T-helper 2 cell treated with Interferon-gamma antibody and Interleukin-4, amounts not matched to agents 5 μg/mL and 100 μg/mL, for 36 hours (primary cell): Measurements from ENCODE around the gene HMCN2.

ENCODE experiments used
- DNase-seq: peaks from one replicate; pipeline ENCODE4 v3.0.0; 2021; ENCODE audit warnings: low spot score
- H3K27ac Mint-ChIP-seq: one replicate; pipeline ENCODE4 v1.8.0; 2021; ENCODE audit warnings: mild to moderate bottlenecking, mixed read lengths
- H3K27me3 Mint-ChIP-seq: one replicate; pipeline ENCODE4 v1.8.0; 2021; ENCODE audit warnings: low read depth, mixed read lengths
- H3K36me3 Mint-ChIP-seq: one replicate; pipeline ENCODE4 v1.8.0; 2021; ENCODE audit warnings: low read depth, mixed read lengths
- H3K4me1 Mint-ChIP-seq: one replicate; pipeline ENCODE4 v1.8.0; 2021; ENCODE audit warnings: low read depth, mixed read lengths
- H3K4me3 Mint-ChIP-seq: one replicate; pipeline ENCODE4 v1.8.0; 2022; ENCODE audit warnings: mild to moderate bottlenecking, moderate library complexity, mixed read lengths
- H3K9me3 Mint-ChIP-seq: one replicate; pipeline ENCODE4 v1.8.0; 2021; ENCODE audit warnings: mixed read lengths

Gene HMCN2

GRCh38 chr9:130309689-130310455 lies 44.3 kb downstream of the HMCN2 start:
- Mint-ChIP-seq H3K4me3 (no peak overlapping the region), H3K36me3 (no peaks in the 10 kb centered on the region), H3K27me3 (no peaks in the 10 kb centered on the region), H3K4me1 (no peaks in the 10 kb centered on the region), H3K9me3 (no peaks in the 10 kb centered on the region), H3K27ac (no peak overlapping the region)
- no peak for DNase-seq

DNA sequence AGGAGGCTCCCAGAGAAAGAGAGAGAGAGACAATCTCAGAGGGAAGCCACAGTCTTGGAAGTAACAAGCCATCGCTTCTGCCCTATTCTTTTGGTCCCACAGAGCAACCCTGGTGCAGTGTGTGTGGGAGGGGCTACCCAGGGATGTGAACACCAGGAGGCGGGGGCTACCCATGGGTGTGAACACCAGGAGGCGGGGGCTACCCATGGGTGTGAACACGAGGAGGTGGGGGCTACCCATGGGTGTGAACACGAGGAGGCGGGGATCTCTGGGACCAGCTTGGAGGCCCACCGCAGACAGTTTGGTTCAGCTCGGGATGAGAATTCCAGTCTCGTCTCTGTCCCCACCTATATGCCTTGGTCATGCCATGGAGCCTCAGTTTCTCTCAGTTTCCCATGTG lies 44.9 kb downstream of the HMCN2 start:
- H3K9me3 Mint-ChIP-seq, result no peaks in the 10 kb centered on the region
- H3K4me1 Mint-ChIP-seq, result no peaks in the 10 kb centered on the region
- DNase-seq, result no peak
- H3K27ac Mint-ChIP-seq, result no peak overlapping the region
- H3K36me3 Mint-ChIP-seq, result no peaks in the 10 kb centered on the region
- no peaks in the 10 kb centered on the region for H3K27me3 Mint-ChIP-seq
- no peak overlapping the region for H3K4me3 Mint-ChIP-seq

GRCh38 chr9:130311003-130311402 lies 45.4 kb downstream of the HMCN2 start:
- no peaks in the 10 kb centered on the region for H3K4me1 Mint-ChIP-seq
- no peaks in the 10 kb centered on the region for H3K9me3 Mint-ChIP-seq
- H3K4me3 Mint-ChIP-seq, result no peak overlapping the region
- no peaks in the 10 kb centered on the region for H3K36me3 Mint-ChIP-seq
- H3K27ac Mint-ChIP-seq, result no peak overlapping the region
- H3K27me3 Mint-ChIP-seq, result no peaks in the 10 kb centered on the region
- DNase-seq, result no peak

GRCh38 chr9:130311408-130312140 lies 46.0 kb downstream of the HMCN2 start:
- no peak overlapping the region for H3K27ac Mint-ChIP-seq
- no peaks in the 10 kb centered on the region for H3K36me3 Mint-ChIP-seq
- no peaks in the 10 kb centered on the region for H3K9me3 Mint-ChIP-seq
- no peak for DNase-seq
- no peaks in the 10 kb centered on the region for H3K4me1 Mint-ChIP-seq
- no peak overlapping the region for H3K4me3 Mint-ChIP-seq
- H3K27me3 Mint-ChIP-seq, result no peaks in the 10 kb centered on the region

DNA sequence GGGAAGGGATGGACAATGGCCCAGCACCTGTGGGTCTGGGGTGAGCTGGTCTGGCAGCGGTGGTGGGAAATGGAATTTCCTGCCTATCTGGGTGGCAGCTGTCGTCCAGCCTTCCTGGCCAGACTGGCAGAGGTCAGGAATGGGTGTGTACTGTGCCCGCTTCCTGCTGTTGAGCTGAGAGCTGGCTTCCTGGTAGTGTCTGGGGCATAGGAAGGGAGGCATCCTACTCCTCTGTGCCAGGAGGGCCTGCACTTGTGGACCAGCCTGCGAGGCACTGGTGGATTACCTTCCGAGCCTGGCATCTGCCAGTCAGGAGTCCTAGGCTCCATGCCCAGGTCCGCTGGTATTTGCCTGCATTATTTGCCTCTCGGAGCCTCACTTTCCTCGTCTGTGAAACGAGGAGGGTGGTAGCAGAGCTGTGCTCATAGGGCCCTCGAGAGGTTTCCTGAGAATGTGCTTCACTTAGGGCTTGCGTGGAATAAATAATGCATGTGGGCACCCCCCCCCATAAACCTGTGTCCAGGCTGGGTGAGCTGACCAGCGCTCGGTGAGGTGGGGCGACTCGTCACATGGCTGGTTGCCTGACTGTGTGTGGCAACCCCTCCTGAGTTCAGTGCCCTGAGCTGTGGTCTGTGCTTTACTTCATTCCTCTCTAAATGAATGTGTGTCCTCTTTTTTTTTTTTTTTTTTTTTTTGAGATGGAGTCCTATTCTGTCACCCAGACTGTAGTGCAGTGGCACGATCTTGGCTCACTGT lies 47.7 kb downstream of the HMCN2 start:
- Mint-ChIP-seq H3K4me3 (no peak overlapping the region), H3K36me3 (no peaks in the 10 kb centered on the region), H3K27ac (no peak overlapping the region), H3K9me3 (no peaks in the 10 kb centered on the region), H3K4me1 (no peaks in the 10 kb centered on the region), H3K27me3 (peaks cover 9% of the 10 kb centered on the region)
- DNase-seq, result no peak

GRCh38 chr9:130315446-130316226 lies 50.1 kb downstream of the HMCN2 start:
- no peak overlapping the region for H3K27ac Mint-ChIP-seq
- peaks cover 9% of the 10 kb centered on the region for H3K27me3 Mint-ChIP-seq
- H3K4me3 Mint-ChIP-seq, result no peak overlapping the region
- no peaks in the 10 kb centered on the region for H3K9me3 Mint-ChIP-seq
- no peaks in the 10 kb centered on the region for H3K36me3 Mint-ChIP-seq
- DNase-seq, result no peak
- H3K4me1 Mint-ChIP-seq, result no peaks in the 10 kb centered on the region

DNA sequence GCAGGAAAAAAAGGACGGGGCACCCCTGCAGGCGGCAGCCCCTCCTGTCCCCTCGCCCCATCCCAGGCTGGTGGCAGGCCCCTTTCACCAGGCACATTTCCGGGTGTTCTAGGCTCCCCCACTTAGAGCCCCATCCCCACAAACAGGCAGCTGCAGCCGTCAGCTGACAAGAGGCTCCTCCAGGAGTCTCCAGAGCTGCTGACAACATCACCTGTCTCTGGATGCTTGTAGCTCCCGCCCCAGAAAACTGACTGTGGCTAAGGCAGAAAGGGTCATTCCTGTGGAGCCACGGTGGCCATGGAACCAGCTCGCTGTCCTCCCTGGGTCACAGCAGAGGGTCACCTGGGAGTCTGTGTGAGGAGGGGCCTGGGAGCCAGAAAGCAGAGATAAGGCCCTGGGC lies 50.9 kb downstream of the HMCN2 start:
- no peaks in the 10 kb centered on the region for H3K9me3 Mint-ChIP-seq
- no peak for DNase-seq
- H3K27ac Mint-ChIP-seq, result no peak overlapping the region
- no peaks in the 10 kb centered on the region for H3K36me3 Mint-ChIP-seq
- peaks cover 12% of the 10 kb centered on the region for H3K27me3 Mint-ChIP-seq
- no peak overlapping the region for H3K4me3 Mint-ChIP-seq
- H3K4me1 Mint-ChIP-seq, result no peaks in the 10 kb centered on the region

DNA sequence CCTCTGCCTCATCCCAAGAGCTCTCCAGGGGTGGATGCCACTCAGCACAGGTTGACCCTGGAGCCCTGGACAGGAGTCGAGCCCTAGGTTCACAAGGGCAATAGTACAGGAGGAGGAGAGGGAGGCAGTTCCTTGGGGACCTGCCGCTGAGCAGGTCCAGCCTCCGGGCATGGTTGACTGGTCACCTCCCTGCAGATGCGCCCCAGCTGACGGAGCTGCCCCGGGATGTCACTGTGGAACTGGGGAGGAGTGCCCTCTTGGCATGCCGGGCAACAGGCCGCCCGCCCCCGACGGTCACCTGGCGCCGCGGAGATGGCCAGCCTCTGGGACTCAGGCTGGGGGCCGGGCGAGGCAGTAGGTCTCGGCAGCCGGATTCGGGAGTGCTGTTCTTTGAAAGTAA lies 53.7 kb downstream of the HMCN2 start:
- no peak for DNase-seq
- peaks cover 14% of the 10 kb centered on the region for H3K27me3 Mint-ChIP-seq
- no peak overlapping the region for H3K27ac Mint-ChIP-seq
- H3K9me3 Mint-ChIP-seq, result no peaks in the 10 kb centered on the region
- H3K4me1 Mint-ChIP-seq, result no peaks in the 10 kb centered on the region
- H3K4me3 Mint-ChIP-seq, result no peak overlapping the region
- no peaks in the 10 kb centered on the region for H3K36me3 Mint-ChIP-seq

GRCh38 chr9:130319944-130320712 lies 54.6 kb downstream of the HMCN2 start:
- H3K9me3 Mint-ChIP-seq, result no peaks in the 10 kb centered on the region
- H3K4me3 Mint-ChIP-seq, result no peak overlapping the region
- H3K4me1 Mint-ChIP-seq, result no peaks in the 10 kb centered on the region
- DNase-seq, result no peak
- no peak overlapping the region for H3K27ac Mint-ChIP-seq
- H3K27me3 Mint-ChIP-seq, result peaks cover 14% of the 10 kb centered on the region
- no peaks in the 10 kb centered on the region for H3K36me3 Mint-ChIP-seq

DNA sequence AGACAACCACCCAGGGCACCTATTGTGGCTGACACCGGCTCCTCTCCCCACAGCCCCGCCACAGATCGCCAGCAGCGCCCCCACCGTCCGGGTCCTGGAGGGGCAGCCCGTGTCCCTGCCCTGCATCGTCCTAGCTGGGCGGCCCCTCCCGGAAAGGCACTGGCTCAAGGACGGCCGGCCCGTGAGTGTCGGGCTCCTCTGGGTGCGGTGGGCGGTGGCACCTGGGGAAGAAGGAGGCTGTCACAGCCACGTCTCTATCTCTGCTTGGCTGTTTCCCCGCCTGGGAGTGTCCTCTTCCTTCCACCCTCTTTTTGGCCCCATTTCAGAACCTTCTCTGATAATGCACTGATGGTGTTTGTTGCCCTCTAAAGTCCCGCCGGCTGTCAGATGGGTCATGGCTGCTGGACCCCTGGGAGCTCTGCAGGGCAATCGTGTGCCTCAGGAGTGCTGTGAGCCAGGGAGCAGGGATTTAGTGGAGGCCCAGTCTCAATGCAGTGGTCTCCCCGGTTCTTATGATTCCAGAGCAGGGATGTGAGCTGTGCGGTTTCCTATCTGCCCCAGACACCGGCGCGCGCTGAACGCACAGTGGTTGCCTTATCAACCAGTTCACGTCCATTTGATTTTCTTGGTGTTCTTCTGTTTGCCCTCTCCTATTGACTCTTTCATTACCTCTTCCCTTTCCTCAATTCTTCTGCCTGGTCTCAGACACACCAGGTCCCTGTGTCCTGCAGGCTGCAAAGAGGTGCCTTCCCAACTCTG lies 55.3 kb downstream of the HMCN2 start:
- H3K9me3 Mint-ChIP-seq, result no peaks in the 10 kb centered on the region
- H3K4me3 Mint-ChIP-seq, result no peak overlapping the region
- no peaks in the 10 kb centered on the region for H3K4me1 Mint-ChIP-seq
- H3K36me3 Mint-ChIP-seq, result no peaks in the 10 kb centered on the region
- no peak overlapping the region for H3K27ac Mint-ChIP-seq
- no peak for DNase-seq
- H3K27me3 Mint-ChIP-seq, result peaks cover 14% of the 10 kb centered on the region

- Mint-ChIP-seq H3K27ac (no peak overlapping the region), H3K4me3 (no peak overlapping the region), H3K36me3 (no peaks in the 10 kb centered on the region), H3K27me3 (peaks cover 15% of the 10 kb centered on the region), H3K9me3 (no peaks in the 10 kb centered on the region), H3K4me1 (no peaks in the 10 kb centered on the region)
- no peak for DNase-seq
Measured at GRCh38 chr9:130321539-130321938, 56.0 kb downstream of the HMCN2 start.

DNA sequence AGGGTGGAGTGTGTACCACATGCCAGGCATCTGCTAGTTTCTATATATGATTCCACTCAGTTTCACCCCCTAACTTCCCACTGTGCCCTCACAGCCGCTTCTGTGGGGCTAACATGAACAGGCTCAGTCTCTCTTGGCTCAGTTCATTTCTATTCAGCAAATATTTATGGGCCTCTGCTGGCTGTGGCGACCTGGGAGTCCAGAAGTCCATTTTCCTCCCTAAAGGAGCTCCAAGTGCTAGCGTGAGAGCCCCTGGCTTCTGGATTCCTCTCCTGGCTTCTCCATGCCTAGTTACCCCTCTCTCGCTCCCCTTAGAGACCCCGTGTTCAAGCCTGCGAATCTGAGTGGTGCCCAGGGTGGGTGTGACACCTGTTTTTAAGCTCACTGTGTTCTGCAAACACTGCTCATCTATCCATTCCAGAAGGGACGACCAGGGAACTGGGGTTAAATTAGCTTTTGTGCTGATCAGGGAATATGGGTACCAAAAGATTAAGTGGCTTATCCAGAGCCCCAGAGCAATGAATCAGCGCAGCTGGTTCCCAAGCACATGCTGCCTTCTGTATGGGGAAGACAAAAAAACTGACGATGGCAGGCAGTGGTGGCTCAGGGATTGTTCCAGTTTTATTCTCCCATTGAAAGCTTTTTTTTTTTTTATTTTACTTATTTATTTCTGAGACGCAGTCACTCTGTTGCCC lies 57.6 kb downstream of the HMCN2 start:
- Mint-ChIP-seq H3K4me1 (no peaks in the 10 kb centered on the region), H3K27ac (no peak overlapping the region), H3K9me3 (no peaks in the 10 kb centered on the region), H3K4me3 (no peak overlapping the region), H3K36me3 (no peaks in the 10 kb centered on the region), H3K27me3 (peaks cover 9% of the 10 kb centered on the region)
- DNase-seq, result no peak
